GM12878 (cell line): ENCODE data around the gene LARGE1. TPM values are rescaled to one million over a fixed set of nuclear protein-coding genes. Genes with fewer than 3 reads are reported as not detected.

Experiments used
- ATAC-seq: fragments of 200-7000 bp; cut with Tn5 transposase; 3 replicates; pipeline ENCODE4 v1.9.1; 2020; ENCODE audit warnings: mild to moderate bottlenecking, moderate library complexity
- BruUV-seq: library from RNA; stranded (reverse); fragments of 400-500 nt; replicated peaks from 2 replicates; lab custom pipeline; 2021; lab: Mats Ljungman, UMichigan
- CTCF ChIA-PET: fragments of 300-600 bp; sonication (Branson Sonifier 250); formaldehyde crosslinking; extraction: SDS; loops from one replicate; lab custom pipeline; 2021; ENCODE audit warnings: inconsistent platforms; lab: Yijun Ruan, JAX
- POLR2A ChIA-PET: fragments of 350-600 bp; formaldehyde crosslinking; extraction: SDS; loops from one replicate; lab custom pipeline; 2021; ENCODE audit warnings: inconsistent platforms; lab: Charles Lee
- RAD21 ChIA-PET: fragments of 300-600 bp; sonication (Branson Sonifier 250); formaldehyde crosslinking; loops from one replicate; lab custom pipeline; 2023; ENCODE audit warnings: antibody characterized with exemption; ENCODE audit not compliant: unreplicated experiment; lab: Charles Lee
- SMC1A ChIA-PET: fragments of 300-600 bp; sonication (Branson Sonifier 250); formaldehyde crosslinking; loops from one replicate; lab custom pipeline; 2023; ENCODE audit not compliant: unreplicated experiment, uncharacterized antibody; lab: Charles Lee
- DNase-seq: peaks from one replicate; pipeline ENCODE4 v3.0.0-alpha.2; 2011; ENCODE audit warnings: low read depth, low spot score
- FAIRE-seq: peaks from 3 replicates; lab custom pipeline; 2011; peaks lifted over from hg19 to GRCh38; lab: Jason Lieb, UNC
- H2AFZ ChIP-seq: 2 replicates; pipeline ENCODE4 v1.6.0; 2011; ENCODE audit warnings: low read depth, low read length, control low read depth; ENCODE audit not compliant: control insufficient read depth
- H3K27ac ChIP-seq: 2 replicates; pipeline ENCODE4 v1.5.1; 2011; ENCODE audit warnings: control low read depth; ENCODE audit not compliant: control insufficient read depth, insufficient read depth
- H3K27me3 ChIP-seq, 2 experiments: replicated peaks in 1 of 2; 2 replicates each; pipeline versions ENCODE4 v1.6.0 to v1.6.1; 2011; ENCODE audit warnings: low read length in 1 of 2; ENCODE audit not compliant: control insufficient read depth in 2 of 2, insufficient read depth in 2 of 2
- H3K36me3 ChIP-seq, 2 experiments: 2 replicates each; pipeline ENCODE4 v1.5.1; 2011; ENCODE audit warnings: low read length in 1 of 2; ENCODE audit not compliant: control insufficient read depth in 2 of 2, insufficient read depth in 2 of 2
- H3K4me1 ChIP-seq: 2 replicates; pipeline ENCODE4 v1.6.1; 2011; ENCODE audit warnings: mild to moderate bottlenecking, low read length, moderate library complexity, mixed read lengths; ENCODE audit not compliant: control insufficient read depth, insufficient read depth
- H3K4me2 ChIP-seq: 2 replicates; pipeline ENCODE4 v1.6.0; 2011; ENCODE audit warnings: control low read depth; ENCODE audit not compliant: control insufficient read depth, insufficient read depth
- H3K4me3 ChIP-seq: fragments of 200-600 bp; sonication (generic); 2 replicates; pipeline ENCODE4 v1.5.1; 2016
- H3K79me2 ChIP-seq: 2 replicates; pipeline ENCODE4 v1.6.0; 2011; ENCODE audit warnings: low read length; ENCODE audit not compliant: control insufficient read depth, insufficient read depth
- H3K9ac ChIP-seq: 2 replicates; pipeline ENCODE4 v1.8.0; 2011; ENCODE audit warnings: low read length, control low read depth, mixed read lengths; ENCODE audit not compliant: control insufficient read depth, insufficient read depth
- H3K9me3 ChIP-seq: replicated peaks from 3 replicates; pipeline ENCODE4 v1.5.1; 2011; ENCODE audit warnings: mild to moderate bottlenecking, low read length; ENCODE audit not compliant: control insufficient read depth, insufficient read depth
- H4K20me1 ChIP-seq: 2 replicates; pipeline ENCODE4 v1.6.0; 2011; ENCODE audit not compliant: control insufficient read depth, insufficient read depth
- CEBPB ChIP-seq, 2 experiments: fragments of 150-350 bp in 1 of 2; IDR thresholded peaks; 2 replicates each; pipeline ENCODE4 v1.6.1; 2012 to 2014; ENCODE audit warnings: low read depth in 2 of 2, low read length in 2 of 2, borderline replicate concordance in 1 of 2, inconsistent platforms in 1 of 2
- KAT2A ChIP-seq: conservative IDR thresholded peaks from 2 replicates; pipeline ENCODE4 v1.6.1; 2011; ENCODE audit warnings: low read depth, low read length; ENCODE audit not compliant: control insufficient read depth
- POU2F2 ChIP-seq: IDR thresholded peaks from 3 replicates; pipeline ENCODE4 v1.6.1; 2011; ENCODE audit warnings: low read depth, mild to moderate bottlenecking, low read length, borderline replicate concordance
- RCOR1 ChIP-seq: conservative IDR thresholded peaks from 2 replicates; pipeline ENCODE4 v1.6.1; 2012; ENCODE audit warnings: low read depth, low read length, improper control_type of control experiment
- YY1 ChIP-seq: IDR thresholded peaks from 2 replicates; pipeline ENCODE4 v1.6.1; 2011; ENCODE audit warnings: low read depth, mild to moderate bottlenecking, low read length
- ZBTB11 ChIP-seq: fragments of 450-650 bp; formaldehyde crosslinking; IDR thresholded peaks from 2 replicates; pipeline ENCODE4 v1.5.0; 2022; ENCODE audit warnings: mild to moderate bottlenecking, missing genetic modification characterization
- ZNF217 ChIP-seq: fragments of 450-650 bp; IDR thresholded peaks from 2 replicates; pipeline ENCODE4 v1.6.1; 2017; ENCODE audit warnings: antibody characterized with exemption, mild to moderate bottlenecking
- WGBS: methylation state at CpG from one replicate; pipeline ENCODE4 v1.1.6; 2016; ENCODE audit warnings: low lambda C conversion rate; ENCODE audit not compliant: insufficient replicate concordance, insufficient coverage; ENCODE audit errors: missing lambda C conversion rate; 5-methylcytosine and 5-hydroxymethylcytosine counted together
- in situ Hi-C: fragments of 300-500 bp; cut with MboI; formaldehyde crosslinking; loops from 9 replicates; pipeline ENCODE4 v1.14.3; 2018; ENCODE audit warnings: mixed read lengths
- intact Hi-C: fragments of 100-400 bp; cut with micrococcal nuclease; formaldehyde crosslinking; loops from one replicate; pipeline ENCODE4 v1.14.2; 2022; ENCODE audit not compliant: unreplicated experiment
- polyA plus RNA-seq, 11 experiments: library from polyadenylated mRNA; depleted of rRNA in 4 of 11; unstranded in 6 of 11; stranded (reverse) in 5 of 11; fragments of >200 nt; fragmentation: Nextera tagmentation in 4 of 11; fragmentation: Illumina TruSeq in 1 of 11; extraction: Ambion mirVana in 4 of 11; extraction: Trizol in 1 of 11; gene quantifications; 1 replicate in 1 of 11; 2 replicates in 10 of 11; pipeline versions ENCODE4 v1.2.1 to v1.2.3, GENCODE V29; 2011 to 2016; ENCODE audit warnings: inconsistent platforms in 2 of 11, missing spikeins in 2 of 11, low read depth in 1 of 11
- total RNA-seq, 4 experiments: library from RNA; depleted of rRNA in 3 of 4; stranded (reverse); fragments of >200 nt in 3 of 4; fragmentation: Illumina TruSeq in 1 of 4; extraction: Trizol in 1 of 4; gene quantifications; 2 replicates each; pipeline versions ENCODE4 v1.2.1 to v1.2.3, GENCODE V29; 2013 to 2021

LARGE1 gene
- total and polyA plus RNA-seq, 10 of the 15 experiments (the other 5 are each of a cell fraction or from before 2014, with no cell fraction given): 3.2 to 41.4 (median 17.3) TPM

- in situ Hi-C loops (no loop called here), intact Hi-C loops (no loop called here)
- DNase-seq (no peak), ATAC-seq (no peak), FAIRE-seq (no peak)
- Histone ChIP-seq H3K4me3 (no peak overlapping the region), H3K4me1 (no peaks in the 10 kb centered on the region), H3K4me2 (no peak overlapping the region), H3K9me3 (no peaks in the 10 kb centered on the region; the same call in 2 of the 3 replicates), H3K27me3 (no peaks in the 10 kb centered on the region), H2AFZ (no peak overlapping the region), H3K9ac (no peak overlapping the region), H3K79me2 (no peaks in the 10 kb centered on the region), H3K27ac (no peak overlapping the region), H3K36me3 (no peaks in the 10 kb centered on the region), H4K20me1 (no peaks in the 10 kb centered on the region)
- POLR2A ChIA-PET: no interaction called here
- TF ChIP-seq ZNF217 (no peak), RCOR1 (no peak), POU2F2 (no peak), ZBTB11 (no peak), KAT2A (no peak), CEBPB (IDR thresholded peaks at IDR 0.05; ENCODE audit: borderline replicate concordance in 1 of 2, low read depth in 2 of 2, low read length in 2 of 2) (no peak), YY1 (no peak)
- CTCF ChIA-PET: no interaction called here
- RAD21 ChIA-PET: no interaction called here
- BruUV-seq: no TSS peak
- WGBS: 86% methylated on average over 2 of the region's 2 CpGs
- SMC1A ChIA-PET: interaction anchor here (1.1 kb wide), 1 partner anchor 9 kb away, joined by 5 read pairs; no protein-coding TSS in a partner anchor
These were observed 260.8 kb downstream of the LARGE1 start for GRCh38 chr22:33659448-33659847.
